H1 (cell line): ENCODE data around the gene SCN2B. TPM values are rescaled to one million over a fixed set of nuclear protein-coding genes. Genes with fewer than 3 reads are reported as not detected.

Source experiments
- CTCF ChIA-PET: fragments of 300-600 bp; sonication (Branson Sonifier 250); formaldehyde crosslinking; loops from one replicate; lab custom pipeline; 2021; ENCODE audit not compliant: partially characterized antibody; lab: Charles Lee
- POLR2A ChIA-PET: fragments of 300-600 bp; sonication (Branson Sonifier 250); formaldehyde crosslinking; loops from one replicate; lab custom pipeline; 2021; ENCODE audit warnings: inconsistent platforms; ENCODE audit not compliant: partially characterized antibody; lab: Charles Lee
- DNase-seq, 2 experiments: peaks; one replicate each; pipeline versions ENCODE4 v3.0.0 to v3.0.0-alpha.2; 2010 to 2022; ENCODE audit warnings: low spot score in 2 of 2, low read depth in 1 of 2, mixed read lengths in 1 of 2
- FAIRE-seq: peaks from 2 replicates; lab custom pipeline; 2011; peaks lifted over from hg19 to GRCh38; lab: Jason Lieb, UNC
- H2AFZ ChIP-seq: 2 replicates; pipeline ENCODE4 v1.8.1; 2012; ENCODE audit warnings: low read length, inconsistent platforms
- H2AK5ac ChIP-seq: 2 replicates; pipeline ENCODE4 v1.6.1; 2013; ENCODE audit warnings: low read depth, low read length
- H2BK120ac ChIP-seq: replicated peaks from 2 replicates; pipeline ENCODE3; 2013; ENCODE audit warnings: low read depth, low read length, inconsistent platforms
- H2BK12ac ChIP-seq: 2 replicates; pipeline ENCODE4 v1.6.1; 2013; ENCODE audit warnings: low read depth, low read length
- H2BK15ac ChIP-seq: 2 replicates; pipeline ENCODE4 v1.6.1; 2013; ENCODE audit warnings: low read length
- H2BK20ac ChIP-seq: 2 replicates; pipeline ENCODE4 v1.6.1; 2013; ENCODE audit warnings: low read length
- H2BK5ac ChIP-seq: 2 replicates; pipeline ENCODE4 v1.6.1; 2013; ENCODE audit warnings: low read depth, low read length
- H3K14ac ChIP-seq: 2 replicates; pipeline ENCODE4 v1.6.1; 2013; ENCODE audit warnings: inconsistent platforms; ENCODE audit not compliant: insufficient read length
- H3K18ac ChIP-seq: 2 replicates; pipeline ENCODE4 v1.6.1; 2013; ENCODE audit warnings: low read length; ENCODE audit errors: extremely low read depth
- H3K23ac ChIP-seq: 2 replicates; pipeline ENCODE4 v1.6.1; 2013; ENCODE audit warnings: inconsistent platforms; ENCODE audit not compliant: insufficient read length
- H3K23me2 ChIP-seq: 2 replicates; pipeline ENCODE4 v1.6.1; 2013; ENCODE audit warnings: low read depth, low read length
- H3K27ac ChIP-seq: 2 replicates; pipeline ENCODE4 v1.6.1; 2011; ENCODE audit warnings: low read depth, low read length, inconsistent platforms
- H3K27me3 ChIP-seq, 4 experiments: replicated peaks in 1 of 4; 1 replicate in 1 of 4; 2 replicates in 3 of 4; pipeline versions ENCODE4 v1.6.1 to v1.8.1; 2011 to 2013; ENCODE audit warnings: low read length in 3 of 4, mild to moderate bottlenecking in 3 of 4, inconsistent platforms in 2 of 4, mixed read lengths in 2 of 4, moderate library complexity in 1 of 4; ENCODE audit not compliant: control insufficient read depth in 3 of 4, insufficient read depth in 3 of 4; ENCODE audit errors: extremely low read depth in 1 of 4
- H3K36me3 ChIP-seq, 4 experiments: 2 replicates each; pipeline versions ENCODE4 v1.6.1 to v1.8.1; 2011 to 2013; ENCODE audit warnings: mild to moderate bottlenecking in 4 of 4, low read length in 3 of 4, moderate library complexity in 2 of 4, control low read depth in 1 of 4, inconsistent platforms in 1 of 4; ENCODE audit not compliant: insufficient read depth in 4 of 4, control insufficient read depth in 2 of 4
- H3K4ac ChIP-seq: replicated peaks from 2 replicates; pipeline ENCODE3; 2013; ENCODE audit warnings: low read length, low read depth, mixed read lengths, inconsistent platforms; ENCODE audit not compliant: insufficient read length
- H3K4me1 ChIP-seq, 4 experiments: replicated peaks in 1 of 4; 1 replicate in 1 of 4; 2 replicates in 3 of 4; pipeline versions ENCODE4 v1.6.1 to v1.8.1; 2011 to 2013; ENCODE audit warnings: low read length in 3 of 4, inconsistent platforms in 2 of 4, mixed read lengths in 1 of 4; ENCODE audit not compliant: insufficient read depth in 4 of 4, control insufficient read depth in 3 of 4
- H3K4me2 ChIP-seq, 2 experiments: 2 replicates each; pipeline versions ENCODE4 v1.6.1 to v1.8.1; 2011 to 2013; ENCODE audit warnings: low read depth in 2 of 2, low read length in 2 of 2, control low read depth in 1 of 2, inconsistent platforms in 1 of 2, mild to moderate bottlenecking in 1 of 2; ENCODE audit not compliant: insufficient read depth in 1 of 2
- H3K4me3 ChIP-seq, 4 experiments: fragments of 200-600, 300-600 bp in 1 of 4; sonication (generic), shearing (Covaris generic), sonication (Bioruptor Twin) in 1 of 4; 2 replicates each; pipeline versions ENCODE4 v1.5.1 to v1.8.1; 2011 to 2016; ENCODE audit warnings: low read length in 4 of 4, low read depth in 3 of 4, control low read depth in 2 of 4, inconsistent platforms in 2 of 4, mild to moderate bottlenecking in 2 of 4, mixed read lengths in 1 of 4, moderate library complexity in 1 of 4; ENCODE audit not compliant: insufficient read depth in 2 of 4; ENCODE audit errors: extremely low read depth in 1 of 4
- H3K56ac ChIP-seq: replicated peaks from 2 replicates; pipeline ENCODE3; 2013; ENCODE audit warnings: low read depth, mild to moderate bottlenecking, mixed read lengths, low read length, inconsistent platforms; ENCODE audit not compliant: insufficient read length
- H3K79me1 ChIP-seq: 2 replicates; pipeline ENCODE4 v1.6.1; 2013; ENCODE audit warnings: low read depth, low read length, control low read depth
- H3K79me2 ChIP-seq, 2 experiments: 2 replicates each; pipeline versions ENCODE4 v1.6.1 to v1.8.1; 2012 to 2013; ENCODE audit warnings: low read length in 2 of 2, mild to moderate bottlenecking in 2 of 2, inconsistent platforms in 1 of 2; ENCODE audit not compliant: insufficient read depth in 2 of 2, control insufficient read depth in 1 of 2
- H3K9ac ChIP-seq, 4 experiments: replicated peaks in 1 of 4; 1 replicate in 1 of 4; 2 replicates in 3 of 4; pipeline versions ENCODE4 v1.6.1 to v1.8.1; 2011 to 2013; ENCODE audit warnings: low read depth in 3 of 4, low read length in 3 of 4, control low read depth in 2 of 4, mild to moderate bottlenecking in 2 of 4, moderate library complexity in 2 of 4, inconsistent platforms in 1 of 4; ENCODE audit errors: extremely low read depth in 1 of 4
- H3K9me3 ChIP-seq, 2 experiments: 2 replicates each; pipeline versions ENCODE4 v1.6.1 to v1.8.1; 2012 to 2013; ENCODE audit warnings: mild to moderate bottlenecking in 2 of 2, moderate library complexity in 2 of 2, control low read depth in 1 of 2, inconsistent platforms in 1 of 2, low read depth in 1 of 2, low read length in 1 of 2, mixed read lengths in 1 of 2; ENCODE audit not compliant: insufficient read depth in 2 of 2
- H4K20me1 ChIP-seq, 2 experiments: replicated peaks in 1 of 2; 2 replicates each; pipeline versions ENCODE3 to v1.8.1; 2011 to 2013; ENCODE audit warnings: inconsistent platforms in 2 of 2, low read length in 2 of 2, mild to moderate bottlenecking in 1 of 2; ENCODE audit not compliant: insufficient read depth in 2 of 2, control insufficient read depth in 1 of 2
- H4K5ac ChIP-seq: 2 replicates; pipeline ENCODE4 v1.6.1; 2013; ENCODE audit warnings: low read length, low read depth, mixed read lengths, inconsistent platforms; ENCODE audit not compliant: insufficient read length
- H4K8ac ChIP-seq: 2 replicates; pipeline ENCODE4 v1.8.0; 2013; ENCODE audit warnings: mild to moderate bottlenecking, moderate library complexity, low read length, inconsistent platforms; ENCODE audit not compliant: insufficient read depth; ENCODE audit errors: extremely low read depth
- H4K91ac ChIP-seq: replicated peaks from 2 replicates; pipeline ENCODE3; 2013; ENCODE audit warnings: low read length, mixed read lengths, inconsistent platforms; ENCODE audit not compliant: insufficient read length
- ASH2L ChIP-seq: fragments of 200-600, 300-600 bp; sonication (generic); IDR thresholded peaks from one replicate; pipeline ENCODE4 v1.7.1; 2017; ENCODE audit warnings: low read length
- YY1 ChIP-seq: IDR thresholded peaks from 2 replicates; pipeline ENCODE4 v1.6.1; 2011; ENCODE audit warnings: low read depth, mild to moderate bottlenecking, low read length
- WGBS, 2 experiments: shearing (Covaris generic) in 1 of 2; methylation state at CpG; one replicate each; pipeline versions ENCODE4 v1.1.6 to v1.1.7; 2013 to 2015; ENCODE audit warnings: low lambda C conversion rate in 2 of 2, mixed read lengths in 2 of 2, inconsistent platforms in 1 of 2, low coverage in 1 of 2, missing lambda C conversion rate in 1 of 2; ENCODE audit not compliant: insufficient replicate concordance in 2 of 2, insufficient coverage in 1 of 2, insufficient read length in 1 of 2; ENCODE audit errors: extremely low coverage in 1 of 2, missing lambda C conversion rate in 1 of 2; 5-methylcytosine and 5-hydroxymethylcytosine counted together
- polyA plus RNA-seq, 7 experiments: library from polyadenylated mRNA; depleted of rRNA in 3 of 7; stranded (reverse) in 5 of 7; unstranded in 2 of 7; fragments of >200 nt in 5 of 7; fragments of 200-250 nt in 2 of 7; gene quantifications; 1 replicate in 5 of 7; 2 replicates in 1 of 7; 4 replicates in 1 of 7; pipeline versions ENCODE4 v1.2.1 to v1.2.3, GENCODE V29; 2011 to 2013; ENCODE audit warnings: missing spikeins in 2 of 7, mixed read lengths in 2 of 7
- total RNA-seq: library from RNA; stranded (reverse); fragmentation: NEBNext Ultra II Directional; extraction: Animal tissue kit (Norgen Biotek cat#: 25700); gene quantifications from 2 replicates; pipeline ENCODE4 v1.2.1, GENCODE V29; 2021

The SCN2B gene
- total and polyA plus RNA-seq, 2 of the 8 experiments (the other 6 are each of a cell fraction or from before 2014, with no cell fraction given) = 0.14 to 0.24 TPM

DNA sequence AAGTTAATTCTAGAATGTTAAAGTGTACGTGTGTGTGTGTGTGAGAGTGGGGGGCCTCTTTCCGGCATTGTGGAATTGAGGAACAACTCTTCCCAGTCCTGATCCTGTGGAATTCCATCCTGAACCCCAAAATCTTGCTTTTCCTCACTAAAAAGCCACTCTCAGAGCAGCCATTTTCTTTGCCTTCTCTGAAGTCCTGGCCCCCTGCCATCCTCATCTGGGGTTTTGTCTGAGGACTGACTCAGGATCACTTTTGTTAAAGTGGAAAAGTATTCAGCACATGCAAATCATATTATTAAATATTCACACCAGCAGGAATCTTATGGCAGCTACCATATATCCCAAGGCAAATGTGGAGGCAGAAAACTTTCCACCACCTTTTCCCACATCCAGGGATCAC is 27.6 kb downstream of the SCN2B start:
- Histone ChIP-seq H4K20me1 (peaks cover 0 to 3% of the 10 kb centered on the region in 2 experiments), H3K23ac (no peak overlapping the region), H2BK5ac (0 out of 2 replicates have a peak overlapping the region, but pooled peaks have one; percentile 13), H3K36me3 (no peaks in the 10 kb centered on the region), H2AK5ac (no peak overlapping the region), H3K79me1 (no peaks in the 10 kb centered on the region), H2BK15ac (no peak overlapping the region), H3K27ac (no peak overlapping the region), H3K9ac (no peak overlapping the region), H3K56ac (no peak overlapping the region), H3K14ac (no peak overlapping the region), H3K4me3 (no peak overlapping the region), H3K18ac (no peak overlapping the region), H3K4ac (no peak overlapping the region), H2AFZ (no peak overlapping the region), H2BK20ac (no peak overlapping the region), H2BK12ac (no peak overlapping the region), H3K9me3 (no peaks in the 10 kb centered on the region), H3K79me2 (no peaks in the 10 kb centered on the region), H4K5ac (no peak overlapping the region), H4K8ac (no peak overlapping the region), H3K4me2 (no peak overlapping the region), H2BK120ac (no peak overlapping the region), H4K91ac (no peak overlapping the region), H3K27me3 (peaks cover 14 to 57% (median 44%) of the 10 kb centered on the region in 4 experiments), H3K23me2 (peaks cover 17% of the 10 kb centered on the region), H3K4me1 (peaks cover 3 to 35% (median 18%) of the 10 kb centered on the region in 4 experiments)
- WGBS, 2 experiments = 85% methylated on average over 2 of the region's 2 CpGs; no CpG with 5 or more reads in 1 of the 2 experiments
- DNase-seq (no peak), FAIRE-seq (no peak)
- TF ChIP-seq YY1 = 0 out of 2 replicates have a peak, but pooled peaks have one; percentile 16
- no peak for TF ChIP-seq ASH2L
- CTCF ChIA-PET = interaction anchor here (0.5 to 12.7 kb wide), 7 partner anchors 8 to 147 kb away, joined by 3 to 245 read pairs (median 3); partner anchors contain the start of gene MPZL3
- POLR2A ChIA-PET = interaction anchor here (0.9 to 1.2 kb wide), 4 partner anchors 8 to 28 kb away, joined by 3 to 7 read pairs (median 3); partner anchors contain the start of gene SCN2B
